H1 (cell line): Measurements from ENCODE around the gene GAK.

Experiments used
- BRCA1 ChIP-seq: IDR thresholded peaks from 2 replicates; pipeline ENCODE4 v1.6.1; 2012; ENCODE audit warnings: low read depth, low read length, improper control_type of control experiment
- CEBPB ChIP-seq: IDR thresholded peaks from 2 replicates; pipeline ENCODE4 v1.6.1; 2012; ENCODE audit warnings: low read depth, low read length
- EP300 ChIP-seq, 2 experiments: IDR thresholded peaks; 1 replicate in 1 of 2; 2 replicates in 1 of 2; pipeline ENCODE4 v1.6.1; 2011 to 2012; ENCODE audit warnings: low read depth in 2 of 2, low read length in 2 of 2, mild to moderate bottlenecking in 2 of 2, borderline replicate concordance in 1 of 2, inconsistent platforms in 1 of 2, moderate library complexity in 1 of 2
- FOSL1 ChIP-seq: IDR thresholded peaks from 2 replicates; pipeline ENCODE4 v1.6.1; 2011; ENCODE audit warnings: mild to moderate bottlenecking, low read depth, low read length, moderate library complexity; ENCODE audit not compliant: insufficient read depth
- JUN ChIP-seq: IDR thresholded peaks from 2 replicates; pipeline ENCODE4 v1.6.1; 2011; ENCODE audit warnings: low read depth, mild to moderate bottlenecking, improper control_type of control experiment, low read length
- POLR2A ChIP-seq, 2 experiments: IDR thresholded peaks; 1 replicate in 1 of 2; 2 replicates in 1 of 2; pipeline ENCODE4 v1.6.1; 2011; ENCODE audit warnings: low read depth in 2 of 2, low read length in 2 of 2, mild to moderate bottlenecking in 2 of 2; ENCODE audit errors: control extremely low read depth in 1 of 2
- POLR2AphosphoS5 ChIP-seq: IDR thresholded peaks from 2 replicates; pipeline ENCODE4 v1.6.1; 2011; ENCODE audit warnings: low read depth, low read length
- RAD21 ChIP-seq, 2 experiments: IDR thresholded peaks in 1 of 2; conservative IDR thresholded peaks in 1 of 2; 2 replicates each; pipeline ENCODE4 v1.6.1; 2011; ENCODE audit warnings: low read depth in 2 of 2, low read length in 2 of 2, improper control_type of control experiment in 1 of 2, inconsistent platforms in 1 of 2, mild to moderate bottlenecking in 1 of 2, moderate library complexity in 1 of 2
- SIN3A ChIP-seq, 2 experiments: IDR thresholded peaks in 1 of 2; conservative IDR thresholded peaks in 1 of 2; 2 replicates each; pipeline ENCODE4 v1.6.1; 2011 to 2012; ENCODE audit warnings: low read length in 2 of 2, improper control_type of control experiment in 1 of 2, low read depth in 1 of 2, mild to moderate bottlenecking in 1 of 2
- SIX5 ChIP-seq: IDR thresholded peaks from 2 replicates; pipeline ENCODE4 v1.6.1; 2011; ENCODE audit warnings: mild to moderate bottlenecking, low read depth, low read length
- TAF1 ChIP-seq: IDR thresholded peaks from 2 replicates; pipeline ENCODE4 v1.6.1; 2011; ENCODE audit warnings: mild to moderate bottlenecking, low read depth, low read length
- USF2 ChIP-seq: IDR thresholded peaks from 2 replicates; pipeline ENCODE4 v1.6.1; 2011; ENCODE audit warnings: low read length, improper control_type of control experiment
- ZNF274 ChIP-seq: IDR thresholded peaks from 2 replicates; pipeline ENCODE4 v1.7.0; 2012; ENCODE audit warnings: low read length, borderline replicate concordance; ENCODE audit errors: extremely low read depth
- TF ChIP-seq, protein P1 (sequence below), 3 experiments: IDR thresholded peaks; 1 replicate in 2 of 3; 2 replicates in 1 of 3; pipeline versions ENCODE4 v1.5.1 to v1.6.1; 2011; ENCODE audit warnings: low read length in 3 of 3, mild to moderate bottlenecking in 3 of 3, inconsistent platforms in 2 of 3, low read depth in 1 of 3, moderate library complexity in 1 of 3; ENCODE audit not compliant: insufficient read depth in 1 of 3; ENCODE audit errors: control extremely low read depth in 1 of 3

GRCh38 chr4:865572-865971 lies 66.5 kb downstream of the GAK start:
- no peak for TF ChIP-seq POLR2A (IDR thresholded peaks at IDR 0.05; ENCODE audit: control extremely low read depth in 1 of 2, low read depth in 2 of 2, low read length in 2 of 2)
- TF ChIP-seq RAD21 (IDR thresholded peaks at IDR 0.05 in 1 of 2, conservative IDR thresholded peaks at IDR 0.05 in 1 of 2; ENCODE audit: low read depth in 2 of 2, low read length in 2 of 2), result no peak
- TF ChIP-seq, protein P1, sequence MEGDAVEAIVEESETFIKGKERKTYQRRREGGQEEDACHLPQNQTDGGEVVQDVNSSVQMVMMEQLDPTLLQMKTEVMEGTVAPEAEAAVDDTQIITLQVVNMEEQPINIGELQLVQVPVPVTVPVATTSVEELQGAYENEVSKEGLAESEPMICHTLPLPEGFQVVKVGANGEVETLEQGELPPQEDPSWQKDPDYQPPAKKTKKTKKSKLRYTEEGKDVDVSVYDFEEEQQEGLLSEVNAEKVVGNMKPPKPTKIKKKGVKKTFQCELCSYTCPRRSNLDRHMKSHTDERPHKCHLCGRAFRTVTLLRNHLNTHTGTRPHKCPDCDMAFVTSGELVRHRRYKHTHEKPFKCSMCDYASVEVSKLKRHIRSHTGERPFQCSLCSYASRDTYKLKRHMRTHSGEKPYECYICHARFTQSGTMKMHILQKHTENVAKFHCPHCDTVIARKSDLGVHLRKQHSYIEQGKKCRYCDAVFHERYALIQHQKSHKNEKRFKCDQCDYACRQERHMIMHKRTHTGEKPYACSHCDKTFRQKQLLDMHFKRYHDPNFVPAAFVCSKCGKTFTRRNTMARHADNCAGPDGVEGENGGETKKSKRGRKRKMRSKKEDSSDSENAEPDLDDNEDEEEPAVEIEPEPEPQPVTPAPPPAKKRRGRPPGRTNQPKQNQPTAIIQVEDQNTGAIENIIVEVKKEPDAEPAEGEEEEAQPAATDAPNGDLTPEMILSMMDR (IDR thresholded peaks at IDR 0.05; ENCODE audit: control extremely low read depth in 1 of 3, insufficient read depth in 1 of 3, low read depth in 1 of 3, low read length in 3 of 3), result no peak
- TF ChIP-seq FOSL1, result no peak
- no peak for TF ChIP-seq SIX5
- TF ChIP-seq SIN3A (conservative IDR thresholded peaks at IDR 0.05 in 1 of 2, IDR thresholded peaks at IDR 0.05 in 1 of 2; ENCODE audit: low read depth in 1 of 2, low read length in 2 of 2), result no peak
- no peak for TF ChIP-seq POLR2AphosphoS5
- no peak for TF ChIP-seq JUN
- no peak for TF ChIP-seq TAF1
- TF ChIP-seq BRCA1, result no peak
- TF ChIP-seq ZNF274, result no peak
- TF ChIP-seq EP300 (IDR thresholded peaks at IDR 0.05; ENCODE audit: borderline replicate concordance in 1 of 2, low read depth in 2 of 2, low read length in 2 of 2), result no peak
- TF ChIP-seq USF2, result no peak
- TF ChIP-seq CEBPB, result no peak
